Mesendoderm (in vitro differentiated cells): ENCODE data around the gene TLE3.

Experiments used
- DNase-seq: peaks from one replicate; pipeline ENCODE4 v3.0.0; 2013
- H2AK5ac ChIP-seq: 2 replicates; pipeline ENCODE4 v1.6.1; 2013; ENCODE audit warnings: low read length, inconsistent platforms
- H2BK120ac ChIP-seq: 2 replicates; pipeline ENCODE4 v1.6.1; 2013; ENCODE audit warnings: low read depth, mild to moderate bottlenecking, low read length, moderate library complexity, mixed read lengths
- H2BK15ac ChIP-seq: replicated peaks from 2 replicates; pipeline ENCODE4 v1.6.1; 2013; ENCODE audit warnings: low read depth, mild to moderate bottlenecking, moderate library complexity
- H2BK5ac ChIP-seq: 2 replicates; pipeline ENCODE4 v1.6.1; 2013; ENCODE audit warnings: low read length, inconsistent platforms
- H3K18ac ChIP-seq: 2 replicates; pipeline ENCODE4 v1.6.1; 2013; ENCODE audit warnings: mild to moderate bottlenecking, low read length, mixed read lengths
- H3K23ac ChIP-seq: one replicate; pipeline ENCODE4 v1.6.1; 2013; ENCODE audit warnings: low read length
- H3K27ac ChIP-seq: 2 replicates; pipeline ENCODE4 v1.5.1; 2013; ENCODE audit warnings: low read depth, mild to moderate bottlenecking, inconsistent platforms, low read length, moderate library complexity
- H3K27me3 ChIP-seq: 2 replicates; pipeline ENCODE4 v1.6.1; 2013; ENCODE audit warnings: low read length, control low read depth, mild to moderate bottlenecking, inconsistent platforms; ENCODE audit not compliant: insufficient read depth, poor library complexity
- H3K36me3 ChIP-seq: 2 replicates; pipeline ENCODE4 v1.6.1; 2013; ENCODE audit warnings: low read length, inconsistent platforms; ENCODE audit not compliant: control insufficient read depth, insufficient read depth
- H3K4ac ChIP-seq: one replicate; pipeline ENCODE4 v1.6.1; 2013; ENCODE audit warnings: low read depth, mild to moderate bottlenecking, low read length, moderate library complexity
- H3K4me1 ChIP-seq: 2 replicates; pipeline ENCODE4 v1.6.1; 2013; ENCODE audit warnings: low read depth, low read length, inconsistent platforms; ENCODE audit not compliant: control insufficient read depth
- H3K4me2 ChIP-seq: 2 replicates; pipeline ENCODE4 v1.6.1; 2013; ENCODE audit warnings: low read length
- H3K4me3 ChIP-seq: 2 replicates; pipeline ENCODE4 v1.5.1; 2013; ENCODE audit warnings: mild to moderate bottlenecking, low read length
- H3K56ac ChIP-seq: one replicate; pipeline ENCODE4 v1.6.1; 2013; ENCODE audit warnings: low read length
- H3K79me1 ChIP-seq: 2 replicates; pipeline ENCODE4 v1.6.1; 2013; ENCODE audit warnings: low read length, inconsistent platforms
- H3K79me2 ChIP-seq: 2 replicates; pipeline ENCODE4 v1.6.1; 2013; ENCODE audit warnings: mild to moderate bottlenecking, low read length; ENCODE audit not compliant: control insufficient read depth, insufficient read depth
- H3K9ac ChIP-seq: 2 replicates; pipeline ENCODE4 v1.6.1; 2013; ENCODE audit warnings: low read length, inconsistent platforms
- H4K5ac ChIP-seq: one replicate; pipeline ENCODE4 v1.6.1; 2013; ENCODE audit warnings: low read length
- H4K8ac ChIP-seq: one replicate; pipeline ENCODE4 v1.6.1; 2013; ENCODE audit warnings: low read depth, mild to moderate bottlenecking, control low read depth, low read length, moderate library complexity
- WGBS: extraction: QIAGEN DNeasy Blood & Tissue Kit; methylation state at CpG from one replicate; pipeline ENCODE4 v1.1.7; 2013; ENCODE audit warnings: low lambda C conversion rate, missing lambda C conversion rate; ENCODE audit not compliant: insufficient coverage; ENCODE audit errors: extremely low coverage; 5-methylcytosine and 5-hydroxymethylcytosine counted together

The TLE3 gene

GRCh38 chr15:70061696-70062270, 35.9 kb downstream of the TLE3 start:
- H3K18ac ChIP-seq, result no peak overlapping the region
- no peak overlapping the region for H3K4ac ChIP-seq
- H3K27ac ChIP-seq, result no peak overlapping the region
- no peak overlapping the region for H2AK5ac ChIP-seq
- peaks cover 10% of the 10 kb centered on the region for H3K79me1 ChIP-seq
- no peak overlapping the region for H2BK15ac ChIP-seq
- H2BK5ac ChIP-seq, result no peak overlapping the region
- no peak overlapping the region for H3K4me3 ChIP-seq
- H3K4me1 ChIP-seq, result no peaks in the 10 kb centered on the region
- H3K23ac ChIP-seq, result no peak overlapping the region
- H4K8ac ChIP-seq, result no peak overlapping the region
- no peak for DNase-seq
- no peak overlapping the region for H4K5ac ChIP-seq
- no peaks in the 10 kb centered on the region for H3K79me2 ChIP-seq
- no peaks in the 10 kb centered on the region for H3K27me3 ChIP-seq
- WGBS, result no CpG with 5 or more reads among the region's 15 CpGs
- no peak overlapping the region for H2BK120ac ChIP-seq
- H3K4me2 ChIP-seq, result no peak overlapping the region
- no peak overlapping the region for H3K56ac ChIP-seq
- H3K36me3 ChIP-seq, result peaks cover 21% of the 10 kb centered on the region
- no peak overlapping the region for H3K9ac ChIP-seq

- H3K4me2 ChIP-seq, result no peak overlapping the region
- no peak for DNase-seq
- H2BK15ac ChIP-seq, result no peak overlapping the region
- no peak overlapping the region for H3K4me3 ChIP-seq
- H2BK5ac ChIP-seq, result no peak overlapping the region
- no CpG with 5 or more reads among the region's 8 CpGs for WGBS
- H3K56ac ChIP-seq, result no peak overlapping the region
- H3K79me1 ChIP-seq, result peaks cover 7% of the 10 kb centered on the region
- H4K5ac ChIP-seq, result no peak overlapping the region
- H3K4me1 ChIP-seq, result no peaks in the 10 kb centered on the region
- no peak overlapping the region for H3K18ac ChIP-seq
- no peak overlapping the region for H3K27ac ChIP-seq
- no peak overlapping the region for H3K4ac ChIP-seq
- H3K79me2 ChIP-seq, result no peaks in the 10 kb centered on the region
- no peak overlapping the region for H3K23ac ChIP-seq
- H3K36me3 ChIP-seq, result peaks cover 21% of the 10 kb centered on the region
- no peaks in the 10 kb centered on the region for H3K27me3 ChIP-seq
- no peak overlapping the region for H2BK120ac ChIP-seq
- no peak overlapping the region for H3K9ac ChIP-seq
- no peak overlapping the region for H2AK5ac ChIP-seq
- H4K8ac ChIP-seq, result no peak overlapping the region
Observed at GRCh38 chr15:70060993-70061305, 36.8 kb downstream of the TLE3 start.

- no peaks in the 10 kb centered on the region for H3K79me2 ChIP-seq
- peaks cover 7% of the 10 kb centered on the region for H3K79me1 ChIP-seq
- no peak overlapping the region for H3K27ac ChIP-seq
- H2BK5ac ChIP-seq, result no peak overlapping the region
- no peak overlapping the region for H3K4me2 ChIP-seq
- H3K4me3 ChIP-seq, result no peak overlapping the region
- WGBS, result no CpG with 5 or more reads among the region's 26 CpGs
- H3K18ac ChIP-seq, result no peak overlapping the region
- H3K56ac ChIP-seq, result no peak overlapping the region
- H3K9ac ChIP-seq, result no peak overlapping the region
- no peak overlapping the region for H4K5ac ChIP-seq
- H3K23ac ChIP-seq, result no peak overlapping the region
- no peak overlapping the region for H2BK15ac ChIP-seq
- peaks cover 21% of the 10 kb centered on the region for H3K36me3 ChIP-seq
- H2BK120ac ChIP-seq, result no peak overlapping the region
- H4K8ac ChIP-seq, result no peak overlapping the region
- H3K27me3 ChIP-seq, result no peaks in the 10 kb centered on the region
- no peak overlapping the region for H3K4ac ChIP-seq
- DNase-seq, result no peak
- H2AK5ac ChIP-seq, result no peak overlapping the region
- no peaks in the 10 kb centered on the region for H3K4me1 ChIP-seq
Observed at GRCh38 chr15:70060214-70060992, 37.3 kb downstream of the TLE3 start.

GRCh38 chr15:70059476-70060213, 38.1 kb downstream of the TLE3 start:
- no peak overlapping the region for H2BK5ac ChIP-seq
- H3K23ac ChIP-seq, result no peak overlapping the region
- peaks cover 4% of the 10 kb centered on the region for H3K79me1 ChIP-seq
- H3K4me2 ChIP-seq, result no peak overlapping the region
- DNase-seq, result no peak
- H3K4ac ChIP-seq, result no peak overlapping the region
- no peak overlapping the region for H4K8ac ChIP-seq
- no peaks in the 10 kb centered on the region for H3K27me3 ChIP-seq
- H3K4me1 ChIP-seq, result no peaks in the 10 kb centered on the region
- H3K79me2 ChIP-seq, result no peaks in the 10 kb centered on the region
- no peak overlapping the region for H2BK120ac ChIP-seq
- H3K4me3 ChIP-seq, result no peak overlapping the region
- WGBS, result no CpG with 5 or more reads among the region's 8 CpGs
- H3K9ac ChIP-seq, result no peak overlapping the region
- H4K5ac ChIP-seq, result no peak overlapping the region
- no peak overlapping the region for H3K27ac ChIP-seq
- no peak overlapping the region for H3K56ac ChIP-seq
- no peak overlapping the region for H2BK15ac ChIP-seq
- peaks cover 27% of the 10 kb centered on the region for H3K36me3 ChIP-seq
- H3K18ac ChIP-seq, result no peak overlapping the region
- H2AK5ac ChIP-seq, result no peak overlapping the region

GRCh38 chr15:70058642-70059360, 38.9 kb downstream of the TLE3 start:
- Histone ChIP-seq H3K4ac (no peak overlapping the region), H2BK120ac (no peak overlapping the region), H3K36me3 (peaks cover 31% of the 10 kb centered on the region), H4K5ac (no peak overlapping the region), H3K27ac (no peak overlapping the region), H3K4me1 (no peaks in the 10 kb centered on the region), H3K23ac (no peak overlapping the region), H3K18ac (no peak overlapping the region), H3K4me3 (no peak overlapping the region), H3K79me2 (no peaks in the 10 kb centered on the region), H3K27me3 (no peaks in the 10 kb centered on the region), H2BK5ac (no peak overlapping the region), H3K4me2 (no peak overlapping the region), H2BK15ac (no peak overlapping the region), H3K79me1 (peaks cover 4% of the 10 kb centered on the region), H2AK5ac (no peak overlapping the region), H3K56ac (no peak overlapping the region), H3K9ac (no peak overlapping the region), H4K8ac (no peak overlapping the region)
- DNase-seq, result no peak
- no CpG with 5 or more reads among the region's 11 CpGs for WGBS
